ENCODE results near the gene HOXA6. TPM values are rescaled to one million over a fixed set of nuclear protein-coding genes. Genes with fewer than 3 reads are reported as not detected.
A peak's percentile ranks its signal among the peaks of the same experiment; 100 is the strongest.

The HOXA6 gene
- total RNA-seq, 4 donors from 2014 or later, result 11.1 to 30.9 (median 18.7) TPM

DNA sequence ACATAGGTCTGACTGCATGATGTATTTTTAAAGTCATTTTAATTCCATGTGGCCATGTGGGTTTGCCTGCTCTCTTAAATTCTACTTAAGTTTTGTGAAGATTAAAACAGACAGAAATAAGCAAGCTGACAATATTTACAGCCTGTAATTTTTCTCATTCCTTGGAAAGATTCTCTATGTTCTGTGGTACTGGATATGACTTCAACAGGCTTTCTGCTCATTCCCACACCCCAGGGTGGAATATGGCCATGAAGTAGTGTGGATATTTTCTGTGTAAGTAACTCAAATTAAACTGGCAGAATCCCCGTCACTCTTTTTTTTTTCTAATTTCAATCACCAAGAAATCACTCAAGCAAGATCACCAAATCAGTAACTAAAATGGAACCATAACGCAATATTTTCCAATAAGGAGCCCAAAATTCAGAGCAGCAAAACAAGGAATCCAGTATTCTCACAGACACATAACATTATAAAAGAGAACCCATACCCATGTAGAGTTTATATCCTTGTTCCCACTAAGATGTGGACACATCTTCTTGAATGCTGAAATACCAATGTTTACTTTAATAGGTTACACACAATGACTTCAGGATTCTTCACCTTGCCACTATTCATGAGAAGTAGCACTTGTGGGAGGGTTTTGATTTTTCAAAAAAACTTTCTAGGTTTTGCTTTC lies 9.8 kb downstream of the HOXA6 start:
- H3K9me3 ChIP-seq, result no peaks in the 10 kb centered on the region
- peaks cover 0 to 13% (median 0%) of the 10 kb centered on the region in 3 donors for H3K36me3 ChIP-seq
- DNase-seq (ENCODE audit: low spot score in 2 of 2), result no peak
- peak overlapping the region in 3 of 4 donors; percentile 74 to 77 (median 76) for H3K27ac ChIP-seq
- TF ChIP-seq EP300 (IDR thresholded peaks at IDR 0.05) (no peak), POLR2A (IDR thresholded peaks at IDR 0.05) (no peak)
- TF ChIP-seq, protein P1, sequence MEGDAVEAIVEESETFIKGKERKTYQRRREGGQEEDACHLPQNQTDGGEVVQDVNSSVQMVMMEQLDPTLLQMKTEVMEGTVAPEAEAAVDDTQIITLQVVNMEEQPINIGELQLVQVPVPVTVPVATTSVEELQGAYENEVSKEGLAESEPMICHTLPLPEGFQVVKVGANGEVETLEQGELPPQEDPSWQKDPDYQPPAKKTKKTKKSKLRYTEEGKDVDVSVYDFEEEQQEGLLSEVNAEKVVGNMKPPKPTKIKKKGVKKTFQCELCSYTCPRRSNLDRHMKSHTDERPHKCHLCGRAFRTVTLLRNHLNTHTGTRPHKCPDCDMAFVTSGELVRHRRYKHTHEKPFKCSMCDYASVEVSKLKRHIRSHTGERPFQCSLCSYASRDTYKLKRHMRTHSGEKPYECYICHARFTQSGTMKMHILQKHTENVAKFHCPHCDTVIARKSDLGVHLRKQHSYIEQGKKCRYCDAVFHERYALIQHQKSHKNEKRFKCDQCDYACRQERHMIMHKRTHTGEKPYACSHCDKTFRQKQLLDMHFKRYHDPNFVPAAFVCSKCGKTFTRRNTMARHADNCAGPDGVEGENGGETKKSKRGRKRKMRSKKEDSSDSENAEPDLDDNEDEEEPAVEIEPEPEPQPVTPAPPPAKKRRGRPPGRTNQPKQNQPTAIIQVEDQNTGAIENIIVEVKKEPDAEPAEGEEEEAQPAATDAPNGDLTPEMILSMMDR (IDR thresholded peaks at IDR 0.05), result no peak
- H3K4me3 ChIP-seq, result no peak overlapping the region
- H3K27me3 ChIP-seq, result peaks cover 0 to 70% of the 10 kb centered on the region in 2 donors
- peaks cover 0 to 70% (median 22%) of the 10 kb centered on the region in 4 donors for H3K4me1 ChIP-seq
- WGBS, 2 donors, result 65 to 83% methylated on average over 2 of the region's 2 CpGs

GRCh38 chr7:27134392-27134791 lies 13.2 kb downstream of the HOXA6 start:
- WGBS, 2 donors, result 34 to 40% methylated on average over 2 of the region's 2 CpGs
- peak in 1 of 2 donors; percentile 78 for DNase-seq (ENCODE audit: low spot score in 2 of 2)
- TF ChIP-seq POLR2A (IDR thresholded peaks at IDR 0.05) (no peak), EP300 (IDR thresholded peaks at IDR 0.05) (peak in 1 of 2 donors; percentile 67)
- no peaks in the 10 kb centered on the region for H3K9me3 ChIP-seq
- peaks cover 0 to 82% (median 22%) of the 10 kb centered on the region in 4 donors for H3K4me1 ChIP-seq
- peak overlapping the region in 3 of 4 donors; percentile 6 to 57 (median 34) for H3K27ac ChIP-seq
- peaks cover 0 to 2% (median 0%) of the 10 kb centered on the region in 3 donors for H3K36me3 ChIP-seq
- no peak overlapping the region for H3K4me3 ChIP-seq
- peaks cover 0 to 60% of the 10 kb centered on the region in 2 donors for H3K27me3 ChIP-seq

DNA sequence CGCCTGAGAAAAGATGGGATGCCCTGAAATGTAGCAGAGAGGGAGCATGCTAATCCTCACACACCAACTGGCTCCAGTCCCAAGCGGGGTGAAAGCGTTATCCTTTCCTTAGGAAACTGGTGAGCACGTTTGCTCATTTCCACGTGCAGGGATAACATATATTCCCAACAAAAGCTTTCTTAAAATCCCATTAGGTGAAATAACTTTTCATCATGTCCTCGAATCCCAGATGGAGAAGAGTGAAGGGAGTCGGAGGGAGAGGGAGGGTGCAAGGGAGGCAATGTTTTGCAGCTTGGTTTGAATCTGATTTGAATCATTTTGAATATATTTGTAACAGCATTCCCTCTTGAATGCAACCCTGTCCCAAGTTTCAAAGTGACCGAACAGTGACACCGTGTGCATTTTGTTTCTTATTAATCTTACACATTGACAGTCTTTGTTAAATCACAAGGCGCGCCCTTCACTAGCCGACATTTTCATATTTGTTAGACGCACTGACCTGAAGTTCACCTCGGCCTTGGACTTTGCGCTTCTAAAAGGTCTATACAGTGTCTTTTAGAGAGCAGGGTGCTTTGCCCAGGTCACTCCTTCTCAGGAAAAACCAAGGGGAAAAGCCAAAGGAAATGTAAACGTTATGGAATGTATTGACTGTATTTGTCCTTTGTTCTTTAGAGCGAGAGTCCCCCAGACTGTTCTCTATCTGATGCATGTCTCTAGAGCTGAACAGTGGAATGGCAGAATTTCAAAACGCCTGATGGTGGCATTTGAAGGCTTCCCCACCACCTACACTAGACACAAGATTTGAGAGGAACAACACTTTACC lies 14.0 kb downstream of the HOXA6 start:
- H3K4me1 ChIP-seq, result peaks cover 0 to 83% (median 22%) of the 10 kb centered on the region in 4 donors
- no peak for DNase-seq (ENCODE audit: low spot score in 2 of 2)
- H3K9me3 ChIP-seq, result no peaks in the 10 kb centered on the region
- peak overlapping the region in 3 of 4 donors; percentile 6 to 57 (median 34) for H3K27ac ChIP-seq
- no peaks in the 10 kb centered on the region for H3K36me3 ChIP-seq
- no peak for TF ChIP-seq EP300 (IDR thresholded peaks at IDR 0.05)
- no peak for TF ChIP-seq POLR2A (IDR thresholded peaks at IDR 0.05)
- TF ChIP-seq, protein P1 (IDR thresholded peaks at IDR 0.05), result no peak
- peaks cover 0 to 61% of the 10 kb centered on the region in 2 donors for H3K27me3 ChIP-seq
- WGBS, 2 donors, result 47 to 53% methylated on average over 18 of the region's 18 CpGs
- no peak overlapping the region for H3K4me3 ChIP-seq

DNA sequence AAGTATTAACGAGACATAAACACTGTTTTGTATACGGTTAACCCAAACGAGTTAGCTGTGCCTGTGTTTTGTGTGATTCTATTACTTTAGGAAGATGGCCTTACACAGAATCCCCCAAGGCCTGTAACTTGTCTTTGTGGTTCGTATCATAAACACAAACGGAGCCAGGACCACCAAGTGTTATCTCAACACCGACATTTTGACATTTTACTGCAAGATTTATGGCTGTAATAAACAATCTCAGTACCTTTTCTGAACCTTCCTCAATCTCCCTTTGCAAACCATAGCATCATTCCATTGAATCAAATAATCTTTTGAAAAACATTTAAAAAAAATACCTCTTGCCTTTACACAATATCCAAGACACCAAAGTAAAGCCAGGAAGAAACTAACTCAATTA lies 14.6 kb downstream of the HOXA6 start:
- no peak for DNase-seq (ENCODE audit: low spot score in 2 of 2)
- no peak overlapping the region for H3K4me3 ChIP-seq
- no peak overlapping the region for H3K27ac ChIP-seq
- no peaks in the 10 kb centered on the region for H3K36me3 ChIP-seq
- H3K27me3 ChIP-seq, result peaks cover 0 to 61% of the 10 kb centered on the region in 2 donors
- 59 to 60% methylated on average over 6 of the region's 6 CpGs for WGBS, 2 donors
- H3K9me3 ChIP-seq, result no peaks in the 10 kb centered on the region
- peaks cover 0 to 83% (median 22%) of the 10 kb centered on the region in 4 donors for H3K4me1 ChIP-seq
- TF ChIP-seq, protein P1 (IDR thresholded peaks at IDR 0.05), result no peak
- no peak for TF ChIP-seq EP300 (IDR thresholded peaks at IDR 0.05)
- TF ChIP-seq POLR2A (IDR thresholded peaks at IDR 0.05), result no peak

GRCh38 chr7:27132214-27132613 lies 15.4 kb downstream of the HOXA6 start:
- Histone ChIP-seq H3K27me3 (peaks cover 0 to 66% of the 10 kb centered on the region in 2 donors), H3K27ac (no peak overlapping the region), H3K4me1 (peaks cover 0 to 84% (median 20%) of the 10 kb centered on the region in 4 donors), H3K9me3 (no peaks in the 10 kb centered on the region), H3K4me3 (no peak overlapping the region), H3K36me3 (no peaks in the 10 kb centered on the region)
- no peak for DNase-seq (ENCODE audit: low spot score in 2 of 2)
- WGBS, 2 donors, result 82 to 85% methylated on average over 2 of the region's 2 CpGs
- TF ChIP-seq, protein P1 (IDR thresholded peaks at IDR 0.05), result no peak
- TF ChIP-seq POLR2A (IDR thresholded peaks at IDR 0.05) (no peak), EP300 (IDR thresholded peaks at IDR 0.05) (no peak)
